GM12891 (cell line): ENCODE data around the gene FOXO1.

Source experiments
- DNase-seq: peaks from one replicate; pipeline ENCODE4 v3.0.0; 2011; ENCODE audit warnings: low spot score; ENCODE audit not compliant: insufficient read length
- FAIRE-seq: peaks from 2 replicates; lab custom pipeline; 2011; peaks lifted over from hg19 to GRCh38; lab: Jason Lieb, UNC
- PAX5 ChIP-seq: IDR thresholded peaks from 2 replicates; pipeline ENCODE4 v1.6.1; 2011; ENCODE audit warnings: low read length, moderate library complexity, mild to moderate bottlenecking; ENCODE audit not compliant: insufficient read depth, severe bottlenecking
- POLR2A ChIP-seq: IDR thresholded peaks from 2 replicates; pipeline ENCODE4 v1.6.1; 2011; ENCODE audit warnings: low read depth, low read length, control low read depth
- POLR2AphosphoS5 ChIP-seq: IDR thresholded peaks from 2 replicates; pipeline ENCODE4 v1.6.1; 2011; ENCODE audit warnings: low read depth, low read length, control low read depth
- POU2F2 ChIP-seq: IDR thresholded peaks from 2 replicates; pipeline ENCODE4 v1.6.1; 2011; ENCODE audit warnings: low read depth, mild to moderate bottlenecking, control low read depth, low read length, moderate library complexity
- SPI1 ChIP-seq: IDR thresholded peaks from 2 replicates; pipeline ENCODE4 v1.6.1; 2011; ENCODE audit warnings: low read depth, low read length, control low read depth
- TAF1 ChIP-seq: IDR thresholded peaks from 2 replicates; pipeline ENCODE4 v1.6.1; 2011; ENCODE audit warnings: low read depth, low read length, control low read depth

The FOXO1 gene

DNA sequence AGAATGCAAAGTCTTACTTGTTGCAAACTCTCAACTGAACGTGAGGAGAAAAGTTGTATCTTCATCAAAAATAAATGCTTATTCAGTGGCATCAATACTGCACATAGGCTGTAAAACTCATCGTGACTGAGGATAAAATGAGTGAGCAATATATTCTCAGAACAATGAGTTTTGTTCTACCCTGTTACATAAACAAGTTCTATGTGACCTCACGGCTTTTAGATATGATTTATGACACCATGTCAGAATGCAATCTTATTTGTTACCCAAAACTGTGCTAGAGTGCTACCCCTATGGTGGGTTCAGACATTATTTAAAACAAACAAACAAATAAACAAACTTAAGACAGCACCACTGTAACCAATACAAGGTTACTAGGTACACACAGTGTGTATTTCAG lies 55.4 kb downstream of the FOXO1 start:
- DNase-seq, result no peak
- TF ChIP-seq SPI1, result no peak
- TF ChIP-seq PAX5, result no peak
- FAIRE-seq, result no peak

DNA sequence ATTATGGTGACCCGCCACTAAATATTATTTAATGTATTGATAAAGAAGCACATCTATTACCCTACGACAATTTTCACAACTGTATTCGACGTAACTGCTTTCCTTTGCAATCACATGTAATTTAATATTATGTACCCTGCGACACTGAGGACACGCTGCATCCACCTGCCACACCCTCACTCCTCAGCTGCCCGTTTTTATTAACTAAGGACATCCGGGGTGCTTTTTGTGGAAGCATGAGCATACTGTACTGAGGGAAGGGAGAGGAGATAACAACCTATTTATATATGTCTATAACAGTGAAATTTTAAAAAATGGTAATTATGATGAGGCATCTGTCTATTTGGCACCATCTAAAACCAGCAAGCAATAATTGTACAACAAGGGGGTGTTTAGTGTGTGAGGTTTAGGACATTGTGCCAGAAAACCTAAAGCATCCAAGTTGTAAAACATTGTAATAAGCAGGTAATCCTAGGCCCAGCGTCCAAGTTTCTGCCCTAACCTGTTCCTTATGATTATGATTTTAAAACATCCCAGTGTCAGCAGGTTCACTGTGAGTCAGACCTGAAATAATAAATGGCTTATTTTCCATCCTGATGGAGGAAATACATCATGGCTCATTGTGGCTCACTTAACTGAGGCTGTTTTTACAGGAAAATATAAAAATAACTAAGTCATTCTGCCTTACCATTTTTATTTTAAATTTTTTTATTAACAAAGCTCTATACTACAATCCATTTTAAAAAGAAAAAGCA lies 56.3 kb downstream of the FOXO1 start:
- no peak for DNase-seq
- TF ChIP-seq POLR2AphosphoS5, result no peak
- TF ChIP-seq POU2F2, result no peak
- TF ChIP-seq SPI1, result no peak
- no peak for TF ChIP-seq TAF1
- TF ChIP-seq POLR2A, result no peak
- TF ChIP-seq PAX5, result no peak
- no peak for FAIRE-seq

DNA sequence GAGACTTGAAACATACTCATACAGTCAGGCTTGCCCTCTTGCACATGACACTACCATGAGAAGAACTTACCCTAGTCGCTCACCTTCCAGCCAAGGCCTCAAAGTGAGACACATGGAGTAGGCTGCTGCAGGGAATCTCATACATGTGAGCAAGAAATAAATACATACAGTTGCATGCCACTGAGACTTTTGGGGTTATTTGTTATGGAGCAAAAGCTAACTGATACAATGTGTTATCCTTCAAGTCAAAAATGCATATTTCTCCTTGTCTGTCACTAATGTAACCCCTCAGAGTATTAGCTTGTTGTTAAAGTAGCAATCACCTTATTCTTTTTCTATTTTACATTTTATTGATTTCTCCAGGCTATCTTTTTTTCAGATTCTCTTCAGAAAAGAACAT lies 58.1 kb downstream of the FOXO1 start:
- TF ChIP-seq TAF1 (no peak), POLR2AphosphoS5 (no peak), SPI1 (no peak), POU2F2 (no peak), POLR2A (no peak), PAX5 (no peak)
- DNase-seq, result no peak
- FAIRE-seq, result no peak

GRCh38 chr13:40605573-40605972 lies 60.9 kb downstream of the FOXO1 start:
- no peak for FAIRE-seq
- TF ChIP-seq POU2F2 (no peak), PAX5 (no peak), SPI1 (no peak), POLR2A (no peak), TAF1 (no peak), POLR2AphosphoS5 (no peak)
- no peak for DNase-seq

DNA sequence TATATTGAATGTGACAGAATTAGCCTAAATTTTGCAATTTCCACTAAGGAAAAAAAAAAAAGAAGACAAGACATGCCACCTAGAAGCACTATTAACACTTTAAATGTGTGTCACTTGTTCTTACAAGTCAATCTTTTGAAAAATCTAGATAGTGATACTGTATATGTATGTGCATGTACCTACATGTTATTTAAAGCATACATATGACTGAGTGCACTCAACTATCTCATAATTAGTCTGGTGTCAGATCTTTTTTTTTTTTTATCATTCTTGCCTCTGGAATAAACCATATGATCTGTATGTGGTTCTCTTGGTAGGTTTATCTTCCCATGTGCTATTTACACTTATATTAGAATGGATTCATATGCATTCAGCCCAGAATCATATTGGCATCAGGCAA lies 62.3 kb downstream of the FOXO1 start:
- TF ChIP-seq POU2F2 (no peak), SPI1 (no peak), PAX5 (no peak), TAF1 (no peak), POLR2AphosphoS5 (no peak), POLR2A (no peak)
- DNase-seq, result no peak
- no peak for FAIRE-seq

- no peak for DNase-seq
- TF ChIP-seq TAF1 (no peak), POLR2AphosphoS5 (no peak), POU2F2 (no peak), POLR2A (no peak), SPI1 (no peak), PAX5 (no peak)
- no peak for FAIRE-seq
These were observed 66.2 kb downstream of the FOXO1 start for GRCh38 chr13:40600149-40600751.

GRCh38 chr13:40599747-40600146 lies 66.7 kb downstream of the FOXO1 start:
- TF ChIP-seq PAX5, result no peak
- TF ChIP-seq POLR2A, result no peak
- TF ChIP-seq POLR2AphosphoS5, result no peak
- no peak for TF ChIP-seq TAF1
- TF ChIP-seq POU2F2, result no peak
- TF ChIP-seq SPI1, result no peak

DNA sequence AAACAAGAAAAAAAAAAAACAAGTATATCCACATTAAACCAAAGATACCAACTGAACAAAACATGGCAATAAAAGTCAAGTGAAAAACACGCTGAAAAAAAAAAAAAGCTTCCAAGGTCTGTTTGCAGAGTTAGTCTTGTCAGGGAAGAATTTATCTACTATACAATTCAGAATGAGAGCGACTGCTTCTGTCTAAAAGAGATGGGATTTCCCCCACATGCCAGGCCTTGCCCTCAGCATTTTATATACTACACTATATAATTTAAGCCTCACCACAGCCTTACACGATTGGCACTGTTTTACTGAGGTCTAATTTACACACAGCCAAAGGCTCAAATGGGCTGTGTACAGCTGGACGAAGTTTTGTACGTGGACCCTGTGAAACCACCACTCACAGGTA lies 67.3 kb downstream of the FOXO1 start:
- FAIRE-seq, result no peak
- DNase-seq, result no peak
- TF ChIP-seq SPI1 (no peak), POLR2A (no peak), POU2F2 (no peak), POLR2AphosphoS5 (no peak), TAF1 (no peak), PAX5 (no peak)

More at GRCh38 chr13:40599747-40600146, 66.7 kb downstream of the FOXO1 start:
- FAIRE-seq, result peak; percentile 31
- DNase-seq, result no peak

- TF ChIP-seq POLR2A, result no peak
- no peak for DNase-seq
- FAIRE-seq, result no peak
These were observed 67.9 kb downstream of the FOXO1 start for GRCh38 chr13:40598569-40598968.

GRCh38 chr13:40597735-40598365 lies 68.6 kb downstream of the FOXO1 start:
- FAIRE-seq, result peak; percentile 52
- no peak for TF ChIP-seq POLR2AphosphoS5
- no peak for TF ChIP-seq POU2F2
- TF ChIP-seq TAF1, result no peak
- TF ChIP-seq PAX5, result no peak
- no peak for TF ChIP-seq SPI1
- TF ChIP-seq POLR2A, result no peak
- DNase-seq, result no peak
